ENCODE results near the gene VWC2L. TPM values are rescaled to one million over a fixed set of nuclear protein-coding genes. Genes with fewer than 3 reads are reported as not detected.

The VWC2L gene
- total RNA-seq, 2 donors from 2014 or later, result not detected

DNA sequence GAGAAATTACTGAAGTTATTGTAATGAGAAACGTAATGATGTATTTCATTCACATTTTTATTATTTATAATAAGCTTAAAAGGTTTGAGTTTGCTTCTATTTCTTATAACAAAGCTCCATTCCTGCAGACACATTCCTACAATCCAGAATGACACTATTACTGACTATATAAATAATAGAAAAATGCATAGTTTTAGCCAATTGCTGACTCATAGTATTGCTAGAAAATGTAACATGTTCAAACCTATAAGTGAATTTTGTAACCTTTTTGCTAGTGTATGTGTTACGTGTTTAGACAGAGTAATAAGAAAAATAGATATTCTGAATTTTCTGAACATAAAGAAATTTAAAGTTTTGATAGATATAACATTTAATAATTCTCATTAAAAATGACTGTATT, 9.3 kb upstream of the VWC2L start:
- Histone ChIP-seq H3K36me3 (no peaks in the 10 kb centered on the region), H3K9me3 (no peaks in the 10 kb centered on the region), H3K4me1 (replicated peaks) (no peaks in the 10 kb centered on the region), H3K27ac (no peak overlapping the region), H3K27me3 (replicated peaks; ENCODE audit: insufficient read depth) (no peaks in the 10 kb centered on the region), H3K4me3 (no peak overlapping the region)
- intact Hi-C loops (cut with DNase I), result no loop called here
- TF ChIP-seq POLR2A (IDR thresholded peaks at IDR 0.05), result no peak
- TF ChIP-seq POLR2AphosphoS5 (IDR thresholded peaks at IDR 0.05), result no peak
- TF ChIP-seq, protein P1, sequence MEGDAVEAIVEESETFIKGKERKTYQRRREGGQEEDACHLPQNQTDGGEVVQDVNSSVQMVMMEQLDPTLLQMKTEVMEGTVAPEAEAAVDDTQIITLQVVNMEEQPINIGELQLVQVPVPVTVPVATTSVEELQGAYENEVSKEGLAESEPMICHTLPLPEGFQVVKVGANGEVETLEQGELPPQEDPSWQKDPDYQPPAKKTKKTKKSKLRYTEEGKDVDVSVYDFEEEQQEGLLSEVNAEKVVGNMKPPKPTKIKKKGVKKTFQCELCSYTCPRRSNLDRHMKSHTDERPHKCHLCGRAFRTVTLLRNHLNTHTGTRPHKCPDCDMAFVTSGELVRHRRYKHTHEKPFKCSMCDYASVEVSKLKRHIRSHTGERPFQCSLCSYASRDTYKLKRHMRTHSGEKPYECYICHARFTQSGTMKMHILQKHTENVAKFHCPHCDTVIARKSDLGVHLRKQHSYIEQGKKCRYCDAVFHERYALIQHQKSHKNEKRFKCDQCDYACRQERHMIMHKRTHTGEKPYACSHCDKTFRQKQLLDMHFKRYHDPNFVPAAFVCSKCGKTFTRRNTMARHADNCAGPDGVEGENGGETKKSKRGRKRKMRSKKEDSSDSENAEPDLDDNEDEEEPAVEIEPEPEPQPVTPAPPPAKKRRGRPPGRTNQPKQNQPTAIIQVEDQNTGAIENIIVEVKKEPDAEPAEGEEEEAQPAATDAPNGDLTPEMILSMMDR (IDR thresholded peaks at IDR 0.05), result no peak
- DNase-seq (ENCODE audit: low spot score), result no peak
- 74% methylated on average over 2 of the region's 2 CpGs for WGBS

DNA sequence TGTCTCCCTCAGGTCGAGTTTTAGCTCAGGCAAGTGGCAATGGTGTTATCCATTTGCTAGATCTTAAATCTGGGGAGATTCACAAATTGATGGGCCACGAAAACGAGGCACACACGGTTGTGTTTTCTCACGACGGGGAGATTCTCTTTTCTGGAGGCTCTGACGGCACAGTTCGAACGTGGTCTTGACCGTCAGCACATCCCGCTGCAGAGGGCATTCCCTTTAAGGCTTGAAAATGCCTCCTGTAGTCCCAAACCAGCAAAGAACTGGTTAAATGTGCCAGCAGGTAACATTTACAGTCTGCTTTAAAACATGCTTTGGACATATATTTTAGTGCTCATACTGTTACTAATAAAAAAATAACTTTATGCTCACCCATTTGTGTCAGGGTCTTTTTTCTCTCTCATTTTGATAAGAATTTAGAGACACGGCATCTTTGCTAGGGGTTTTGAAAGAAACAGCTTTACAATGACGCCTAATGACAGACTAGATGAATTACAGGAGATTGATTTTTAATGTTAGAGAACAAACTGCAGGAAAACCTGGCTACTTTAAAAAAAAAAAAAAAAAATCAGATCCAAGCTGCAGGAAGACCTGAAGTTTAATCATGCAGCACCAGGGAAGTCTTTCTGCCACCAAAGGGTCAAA, 602 bp upstream of the VWC2L start:
- H3K27me3 ChIP-seq (replicated peaks; ENCODE audit: insufficient read depth), result no peaks in the 10 kb centered on the region
- no peaks in the 10 kb centered on the region for H3K4me1 ChIP-seq (replicated peaks)
- H3K36me3 ChIP-seq, result no peaks in the 10 kb centered on the region
- no peak overlapping the region for H3K27ac ChIP-seq
- DNase-seq (ENCODE audit: low spot score), result no peak
- no peak overlapping the region for H3K4me3 ChIP-seq
- no peak for TF ChIP-seq POLR2AphosphoS5 (IDR thresholded peaks at IDR 0.05)
- TF ChIP-seq, protein P1 (IDR thresholded peaks at IDR 0.05), result no peak
- no peak for TF ChIP-seq POLR2A (IDR thresholded peaks at IDR 0.05)
- intact Hi-C loops (cut with DNase I), result no loop called here
- no peaks in the 10 kb centered on the region for H3K9me3 ChIP-seq
- WGBS, result 49% methylated on average over 13 of the region's 13 CpGs

- no peaks in the 10 kb centered on the region for H3K4me1 ChIP-seq (replicated peaks)
- no peaks in the 10 kb centered on the region for H3K9me3 ChIP-seq
- H3K27ac ChIP-seq, result no peak overlapping the region
- WGBS, result 81% methylated on average over 1 of the region's 1 CpG
- no peaks in the 10 kb centered on the region for H3K36me3 ChIP-seq
- no peak for DNase-seq (ENCODE audit: low spot score)
- intact Hi-C loops (cut with DNase I), result no loop called here
- no peak overlapping the region for H3K4me3 ChIP-seq
- no peaks in the 10 kb centered on the region for H3K27me3 ChIP-seq (replicated peaks; ENCODE audit: insufficient read depth)
- TF ChIP-seq POLR2AphosphoS5 (IDR thresholded peaks at IDR 0.05) (no peak), POLR2A (IDR thresholded peaks at IDR 0.05) (no peak)
- TF ChIP-seq, protein P1 (IDR thresholded peaks at IDR 0.05), result no peak
Measured at GRCh38 chr2:214412679-214413078, 1.8 kb downstream of the VWC2L start.

GRCh38 chr2:214436470-214436869, 25.6 kb downstream of the VWC2L start:
- Histone ChIP-seq H3K36me3 (no peaks in the 10 kb centered on the region), H3K4me3 (no peak overlapping the region), H3K27ac (no peak overlapping the region), H3K4me1 (replicated peaks) (no peaks in the 10 kb centered on the region), H3K27me3 (replicated peaks; ENCODE audit: insufficient read depth) (no peaks in the 10 kb centered on the region), H3K9me3 (no peaks in the 10 kb centered on the region)
- TF ChIP-seq POLR2AphosphoS5 (IDR thresholded peaks at IDR 0.05) (no peak), POLR2A (IDR thresholded peaks at IDR 0.05) (no peak)
- TF ChIP-seq, protein P1 (IDR thresholded peaks at IDR 0.05), result no peak
- DNase-seq (ENCODE audit: low spot score), result no peak
- 89% methylated on average over 4 of the region's 4 CpGs for WGBS
- intact Hi-C loops (cut with DNase I), result no loop called here

Measured in prostate gland (tissue), 2 donors.